Measurements from ENCODE around the gene CDH8.

Gene CDH8

DNA sequence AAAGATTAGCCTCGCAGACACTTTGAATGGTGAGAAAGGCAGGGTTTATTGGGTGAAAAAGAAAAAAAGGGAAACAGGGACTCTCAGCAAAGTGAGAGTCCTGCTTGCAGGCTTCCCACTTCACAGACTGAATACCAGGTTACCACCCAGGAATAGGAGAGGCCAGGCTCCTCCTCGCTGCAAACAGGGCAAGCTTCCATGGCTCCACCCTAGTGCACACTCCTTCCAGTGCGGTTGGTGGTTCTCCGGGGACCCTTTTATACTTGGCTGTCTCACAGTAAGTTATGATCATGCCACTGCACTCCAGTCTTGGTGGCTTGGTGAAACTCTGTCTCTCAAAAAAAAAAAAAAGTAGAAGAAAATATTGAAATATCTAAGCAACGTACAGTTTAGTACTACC is 30.5 kb upstream of the CDH8 start:
- Histone ChIP-seq H3K4me1 (ENCODE audit: control insufficient read depth, low read length) (no peaks in the 10 kb centered on the region), H4K20me1 (ENCODE audit: control insufficient read depth, insufficient read depth, low read depth, low read length) (no peaks in the 10 kb centered on the region), H3K9me3 (ENCODE audit: control insufficient read depth, insufficient read depth, low read length) (no peaks in the 10 kb centered on the region), H3K36me3 (ENCODE audit: control insufficient read depth, low read length) (no peaks in the 10 kb centered on the region), H3K9me2 (replicated peaks; ENCODE audit: control insufficient read depth, low read length) (no peaks in the 10 kb centered on the region), H3K4me3 (ENCODE audit: low read length) (no peak overlapping the region), H3K27me3 (ENCODE audit: control insufficient read depth, low read length) (no peaks in the 10 kb centered on the region), H3K4me2 (ENCODE audit: low read length) (no peak overlapping the region), H3K79me2 (ENCODE audit: control insufficient read depth, low read length) (no peaks in the 10 kb centered on the region), H3K27ac (ENCODE audit: low read depth, low read length) (no peak overlapping the region), H3F3A (ENCODE audit: control insufficient read depth, insufficient read depth) (no peaks in the 10 kb centered on the region)
- TF ChIP-seq, protein P1, sequence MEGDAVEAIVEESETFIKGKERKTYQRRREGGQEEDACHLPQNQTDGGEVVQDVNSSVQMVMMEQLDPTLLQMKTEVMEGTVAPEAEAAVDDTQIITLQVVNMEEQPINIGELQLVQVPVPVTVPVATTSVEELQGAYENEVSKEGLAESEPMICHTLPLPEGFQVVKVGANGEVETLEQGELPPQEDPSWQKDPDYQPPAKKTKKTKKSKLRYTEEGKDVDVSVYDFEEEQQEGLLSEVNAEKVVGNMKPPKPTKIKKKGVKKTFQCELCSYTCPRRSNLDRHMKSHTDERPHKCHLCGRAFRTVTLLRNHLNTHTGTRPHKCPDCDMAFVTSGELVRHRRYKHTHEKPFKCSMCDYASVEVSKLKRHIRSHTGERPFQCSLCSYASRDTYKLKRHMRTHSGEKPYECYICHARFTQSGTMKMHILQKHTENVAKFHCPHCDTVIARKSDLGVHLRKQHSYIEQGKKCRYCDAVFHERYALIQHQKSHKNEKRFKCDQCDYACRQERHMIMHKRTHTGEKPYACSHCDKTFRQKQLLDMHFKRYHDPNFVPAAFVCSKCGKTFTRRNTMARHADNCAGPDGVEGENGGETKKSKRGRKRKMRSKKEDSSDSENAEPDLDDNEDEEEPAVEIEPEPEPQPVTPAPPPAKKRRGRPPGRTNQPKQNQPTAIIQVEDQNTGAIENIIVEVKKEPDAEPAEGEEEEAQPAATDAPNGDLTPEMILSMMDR (IDR thresholded peaks at IDR 0.05; ENCODE audit: low read depth, low read length, poor library complexity, severe bottlenecking), result no peak
- TF ChIP-seq EZH2phosphoT487 (IDR thresholded peaks at IDR 0.05; ENCODE audit: borderline replicate concordance, low read length), result no peak

DNA sequence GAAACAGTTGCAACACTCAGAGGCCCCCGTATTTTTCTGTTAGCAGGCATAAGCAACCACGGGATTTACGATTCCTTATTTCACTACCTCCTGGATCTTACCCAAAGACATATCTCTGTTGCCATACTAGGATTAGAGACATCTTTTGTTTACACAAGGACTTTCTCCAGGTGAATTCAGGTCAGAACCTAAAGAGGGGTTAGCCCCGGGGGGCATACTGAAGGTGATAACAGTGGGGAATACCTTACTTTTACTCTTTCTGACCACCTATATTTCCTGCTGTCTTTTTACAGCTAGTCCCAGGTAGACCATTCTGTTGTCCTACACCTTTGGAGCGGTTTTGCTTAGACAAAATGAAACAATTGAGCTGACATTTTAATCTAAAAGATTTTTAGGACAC is 27.9 kb upstream of the CDH8 start:
- Histone ChIP-seq H3K9me2 (replicated peaks; ENCODE audit: control insufficient read depth, low read length) (no peaks in the 10 kb centered on the region), H3F3A (ENCODE audit: control insufficient read depth, insufficient read depth) (no peaks in the 10 kb centered on the region), H4K20me1 (ENCODE audit: control insufficient read depth, insufficient read depth, low read depth, low read length) (no peaks in the 10 kb centered on the region), H3K4me1 (ENCODE audit: control insufficient read depth, low read length) (no peaks in the 10 kb centered on the region), H3K4me3 (ENCODE audit: low read length) (no peak overlapping the region), H3K79me2 (ENCODE audit: control insufficient read depth, low read length) (no peaks in the 10 kb centered on the region), H3K4me2 (ENCODE audit: low read length) (no peak overlapping the region), H3K27me3 (ENCODE audit: control insufficient read depth, low read length) (no peaks in the 10 kb centered on the region), H3K9me3 (ENCODE audit: control insufficient read depth, insufficient read depth, low read length) (no peaks in the 10 kb centered on the region), H3K27ac (ENCODE audit: low read depth, low read length) (no peak overlapping the region), H3K36me3 (ENCODE audit: control insufficient read depth, low read length) (no peaks in the 10 kb centered on the region)
- TF ChIP-seq, protein P1 (IDR thresholded peaks at IDR 0.05; ENCODE audit: low read depth, low read length, poor library complexity, severe bottlenecking), result no peak
- no peak for TF ChIP-seq EZH2phosphoT487 (IDR thresholded peaks at IDR 0.05; ENCODE audit: borderline replicate concordance, low read length)

DNA sequence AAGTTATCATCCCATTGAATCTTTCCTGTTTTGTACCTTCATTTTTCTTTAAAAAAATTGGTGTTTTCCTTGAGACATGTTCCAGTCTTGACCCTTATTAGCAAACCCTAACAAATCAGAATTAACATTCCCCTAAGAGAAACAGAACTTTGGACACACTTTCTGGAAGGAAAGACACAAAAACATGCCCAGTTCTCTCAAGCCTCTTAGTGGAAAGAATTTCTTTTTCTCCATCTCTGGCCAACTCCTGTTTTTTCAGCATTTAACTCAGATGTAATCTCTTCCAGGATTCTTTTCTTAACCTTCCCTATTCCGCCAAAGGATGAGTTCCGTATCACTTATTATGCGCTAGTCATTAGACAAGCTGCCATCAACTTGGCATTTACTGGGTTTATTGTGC is 23.9 kb upstream of the CDH8 start:
- no peak overlapping the region for H3K27ac ChIP-seq (ENCODE audit: low read depth, low read length)
- no peaks in the 10 kb centered on the region for H3K79me2 ChIP-seq (ENCODE audit: control insufficient read depth, low read length)
- H3K27me3 ChIP-seq (ENCODE audit: control insufficient read depth, low read length), result no peaks in the 10 kb centered on the region
- H4K20me1 ChIP-seq (ENCODE audit: control insufficient read depth, insufficient read depth, low read depth, low read length), result no peaks in the 10 kb centered on the region
- H3K36me3 ChIP-seq (ENCODE audit: control insufficient read depth, low read length), result no peaks in the 10 kb centered on the region
- no peak overlapping the region for H3K4me3 ChIP-seq (ENCODE audit: low read length)
- no peaks in the 10 kb centered on the region for H3K4me1 ChIP-seq (ENCODE audit: control insufficient read depth, low read length)
- H3F3A ChIP-seq (ENCODE audit: control insufficient read depth, insufficient read depth), result no peaks in the 10 kb centered on the region
- no peaks in the 10 kb centered on the region for H3K9me2 ChIP-seq (replicated peaks; ENCODE audit: control insufficient read depth, low read length)
- H3K9me3 ChIP-seq (ENCODE audit: control insufficient read depth, insufficient read depth, low read length), result no peaks in the 10 kb centered on the region
- H3K4me2 ChIP-seq (ENCODE audit: low read length), result no peak overlapping the region
- TF ChIP-seq EZH2phosphoT487 (IDR thresholded peaks at IDR 0.05; ENCODE audit: borderline replicate concordance, low read length), result no peak
- TF ChIP-seq, protein P1 (IDR thresholded peaks at IDR 0.05; ENCODE audit: low read depth, low read length, poor library complexity, severe bottlenecking), result no peak

DNA sequence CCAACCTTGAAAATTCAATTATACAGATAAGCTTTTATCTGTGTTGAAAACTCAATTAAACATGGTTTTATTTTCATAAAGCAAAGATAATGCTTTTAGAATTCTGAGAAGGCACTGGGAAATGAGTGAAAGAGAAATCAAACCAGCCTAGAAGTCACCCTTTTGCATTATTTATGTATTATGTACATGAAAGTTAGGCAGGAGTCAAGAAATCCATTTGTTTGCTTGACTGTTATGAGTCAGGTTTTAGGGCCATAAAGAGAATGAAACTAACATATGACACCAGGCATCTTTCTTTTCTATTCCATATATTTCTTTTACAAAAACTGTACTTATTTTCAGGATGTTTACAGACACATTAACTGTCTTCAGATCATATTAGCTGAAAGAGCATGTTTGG is 23.3 kb upstream of the CDH8 start:
- Histone ChIP-seq H3K9me2 (replicated peaks; ENCODE audit: control insufficient read depth, low read length) (no peaks in the 10 kb centered on the region), H3K9me3 (ENCODE audit: control insufficient read depth, insufficient read depth, low read length) (no peaks in the 10 kb centered on the region), H3K27ac (ENCODE audit: low read depth, low read length) (no peak overlapping the region), H3K79me2 (ENCODE audit: control insufficient read depth, low read length) (no peaks in the 10 kb centered on the region), H3K4me2 (ENCODE audit: low read length) (no peak overlapping the region), H3K27me3 (ENCODE audit: control insufficient read depth, low read length) (no peaks in the 10 kb centered on the region), H3K4me1 (ENCODE audit: control insufficient read depth, low read length) (no peaks in the 10 kb centered on the region), H3K4me3 (ENCODE audit: low read length) (no peak overlapping the region), H4K20me1 (ENCODE audit: control insufficient read depth, insufficient read depth, low read depth, low read length) (no peaks in the 10 kb centered on the region), H3F3A (ENCODE audit: control insufficient read depth, insufficient read depth) (no peaks in the 10 kb centered on the region), H3K36me3 (ENCODE audit: control insufficient read depth, low read length) (no peaks in the 10 kb centered on the region)
- TF ChIP-seq, protein P1 (IDR thresholded peaks at IDR 0.05; ENCODE audit: low read depth, low read length, poor library complexity, severe bottlenecking), result no peak
- no peak for TF ChIP-seq EZH2phosphoT487 (IDR thresholded peaks at IDR 0.05; ENCODE audit: borderline replicate concordance, low read length)

Measured in DOHH2 (cell line).